Liver (tissue), 9 donors: ENCODE measurements around the gene FAM8A1. TPM values are rescaled to one million over a fixed set of nuclear protein-coding genes. Genes with fewer than 3 reads are reported as not detected.

ENCODE experiments used
- DNase-seq: peaks from one replicate; pipeline ENCODE4 v3.0.0-alpha.2; 2017; ENCODE audit warnings: low spot score
- H3K27ac ChIP-seq, 2 donors: one replicate each; pipeline ENCODE4 v1.7.0; 2013; ENCODE audit warnings: inconsistent platforms in 2 of 2, low read length in 2 of 2, control low read depth in 1 of 2, low read depth in 1 of 2, mild to moderate bottlenecking in 1 of 2
- H3K27me3 ChIP-seq, 4 donors: one replicate each; pipeline versions ENCODE4 v1.6.1 to v1.7.0; 2013; ENCODE audit warnings: low read length in 3 of 4, inconsistent platforms in 1 of 4, mild to moderate bottlenecking in 1 of 4, moderate library complexity in 1 of 4; ENCODE audit not compliant: control insufficient read depth in 4 of 4, insufficient read depth in 4 of 4
- H3K36me3 ChIP-seq, 4 donors: one replicate each; pipeline versions ENCODE4 v1.6.1 to v1.7.0; 2013; ENCODE audit warnings: low read length in 3 of 4, mild to moderate bottlenecking in 3 of 4, low read depth in 1 of 4, moderate library complexity in 1 of 4; ENCODE audit not compliant: control insufficient read depth in 4 of 4, insufficient read depth in 3 of 4
- H3K4me1 ChIP-seq, 4 donors: one replicate each; pipeline versions ENCODE4 v1.6.1 to v1.7.0; 2013; ENCODE audit warnings: low read length in 3 of 4, mild to moderate bottlenecking in 3 of 4, moderate library complexity in 1 of 4; ENCODE audit not compliant: control insufficient read depth in 4 of 4, insufficient read depth in 4 of 4
- H3K4me3 ChIP-seq, 3 donors: one replicate each; pipeline versions ENCODE4 v1.6.1 to v1.7.0; 2013; ENCODE audit warnings: low read length in 3 of 3, control low read depth in 1 of 3, low read depth in 1 of 3, mild to moderate bottlenecking in 1 of 3
- H3K9ac ChIP-seq, 2 donors: one replicate each; pipeline ENCODE4 v1.7.0; 2013; ENCODE audit warnings: low read length in 2 of 2, mild to moderate bottlenecking in 2 of 2, moderate library complexity in 2 of 2, control low read depth in 1 of 2, low read depth in 1 of 2
- H3K9me3 ChIP-seq, 4 donors: one replicate each; pipeline versions ENCODE4 v1.6.1 to v1.7.0; 2013; ENCODE audit warnings: low read length in 3 of 4; ENCODE audit not compliant: control insufficient read depth in 4 of 4
- EGR1 ChIP-seq, 2 donors: IDR thresholded peaks; 2 replicates each; pipeline ENCODE4 v1.6.1; 2016 to 2018; ENCODE audit warnings: antibody characterized with exemption in 2 of 2, low read depth in 2 of 2
- FOXA1 ChIP-seq: IDR thresholded peaks from 2 replicates; pipeline ENCODE4 v1.6.1; 2016; ENCODE audit warnings: antibody characterized with exemption
- HNF4A ChIP-seq, 2 donors: conservative IDR thresholded peaks; 2 replicates each; pipeline ENCODE4 v1.6.1; 2016; ENCODE audit warnings: antibody characterized with exemption in 2 of 2, mild to moderate bottlenecking in 2 of 2
- NR2F2 ChIP-seq: IDR thresholded peaks from 2 replicates; pipeline ENCODE4 v1.6.1; 2016; ENCODE audit warnings: antibody characterized with exemption
- SP1 ChIP-seq: IDR thresholded peaks from 2 replicates; pipeline ENCODE4 v1.6.1; 2018; ENCODE audit warnings: antibody characterized with exemption, mild to moderate bottlenecking
- TAF1 ChIP-seq: conservative IDR thresholded peaks from 2 replicates; pipeline ENCODE4 v1.6.1; 2016; ENCODE audit warnings: antibody characterized with exemption, mild to moderate bottlenecking
- YY1 ChIP-seq: IDR thresholded peaks from 2 replicates; pipeline ENCODE4 v1.6.1; 2016; ENCODE audit warnings: antibody characterized with exemption, mild to moderate bottlenecking
- WGBS: extraction: QIAGEN DNeasy Blood & Tissue Kit; methylation state at CpG from one replicate; pipeline ENCODE4 v1.1.7; 2013; 5-methylcytosine and 5-hydroxymethylcytosine counted together
- polyA plus RNA-seq, 2 donors: library from polyadenylated mRNA; stranded (reverse) in 1 of 2; unstranded in 1 of 2; fragments of 200-250 nt in 1 of 2; fragments of >200 nt in 1 of 2; fragmentation: Nextera tagmentation in 1 of 2; extraction: Ambion mirVana in 1 of 2; gene quantifications; one replicate each; pipeline versions ENCODE4 v1.2.1 to v1.2.3, GENCODE V29; 2013 to 2015
- total RNA-seq, 2 donors: library from RNA; depleted of rRNA; stranded (reverse); fragments of >200 nt; gene quantifications; one replicate each; pipeline ENCODE4 v1.2.3, GENCODE V29; 2014
- TF ChIP-seq, protein P1 (sequence below): IDR thresholded peaks from 2 replicates; pipeline ENCODE4 v1.6.1; 2016; ENCODE audit warnings: antibody characterized with exemption
- TF ChIP-seq, protein P2 (sequence below): fragments of 150-350 bp; IDR thresholded peaks from 2 replicates; pipeline ENCODE4 v1.5.1; 2017; ENCODE audit warnings: improper control_type of control experiment, low read depth, low read length; ENCODE audit not compliant: missing input control
- TF ChIP-seq, protein P3 (sequence below): IDR thresholded peaks from 2 replicates; pipeline ENCODE4 v1.6.1; 2016; ENCODE audit warnings: antibody characterized with exemption
- TF ChIP-seq, protein P4 (sequence below): IDR thresholded peaks from 2 replicates; pipeline ENCODE4 v1.6.1; 2016; ENCODE audit warnings: antibody characterized with exemption, mild to moderate bottlenecking
- donor health status: healthy.
- donor health status: healthy.
- donor health status: healthy.
- donor health status: healthy.
- donor health status: healthy.

Gene FAM8A1
- total and polyA plus RNA-seq, 4 donors, result 20.7 to 47.2 (median 20.9) TPM

DNA sequence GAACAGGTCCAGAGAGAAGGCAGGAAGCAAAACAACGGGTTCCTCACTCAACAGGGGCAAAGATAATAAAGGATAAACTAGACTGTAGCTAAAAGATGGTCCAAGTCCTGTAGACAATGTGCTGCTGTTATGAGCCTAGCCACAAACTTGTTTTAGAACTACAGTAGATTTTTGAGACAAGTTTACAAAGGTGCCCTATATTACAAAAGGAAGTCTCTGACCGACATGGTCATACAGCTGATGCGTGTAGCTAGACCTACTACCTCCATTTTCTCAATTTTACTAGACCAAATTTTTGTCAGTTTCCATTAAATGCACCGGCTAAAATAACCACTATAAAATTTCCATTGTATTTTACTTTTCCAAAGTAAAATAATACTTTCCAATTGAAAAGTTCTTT, 11.9 kb downstream of the FAM8A1 start:
- Histone ChIP-seq H3K4me1 (peaks cover 3 to 35% (median 24%) of the 10 kb centered on the region in 4 donors), H3K4me3 (no peak overlapping the region), H3K9ac (no peak overlapping the region), H3K27ac (no peak overlapping the region), H3K9me3 (no peaks in the 10 kb centered on the region), H3K36me3 (peaks cover 3 to 19% (median 9%) of the 10 kb centered on the region in 4 donors), H3K27me3 (no peaks in the 10 kb centered on the region)
- TF ChIP-seq TAF1 (no peak), EGR1 (IDR thresholded peaks at IDR 0.05; ENCODE audit: low read depth in 2 of 2) (no peak), NR2F2 (no peak), HNF4A (conservative IDR thresholded peaks at IDR 0.05) (no peak), YY1 (no peak), FOXA1 (no peak), SP1 (no peak)
- TF ChIP-seq, protein P1, sequence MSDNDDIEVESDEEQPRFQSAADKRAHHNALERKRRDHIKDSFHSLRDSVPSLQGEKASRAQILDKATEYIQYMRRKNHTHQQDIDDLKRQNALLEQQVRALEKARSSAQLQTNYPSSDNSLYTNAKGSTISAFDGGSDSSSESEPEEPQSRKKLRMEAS, result no peak
- TF ChIP-seq, protein P2, sequence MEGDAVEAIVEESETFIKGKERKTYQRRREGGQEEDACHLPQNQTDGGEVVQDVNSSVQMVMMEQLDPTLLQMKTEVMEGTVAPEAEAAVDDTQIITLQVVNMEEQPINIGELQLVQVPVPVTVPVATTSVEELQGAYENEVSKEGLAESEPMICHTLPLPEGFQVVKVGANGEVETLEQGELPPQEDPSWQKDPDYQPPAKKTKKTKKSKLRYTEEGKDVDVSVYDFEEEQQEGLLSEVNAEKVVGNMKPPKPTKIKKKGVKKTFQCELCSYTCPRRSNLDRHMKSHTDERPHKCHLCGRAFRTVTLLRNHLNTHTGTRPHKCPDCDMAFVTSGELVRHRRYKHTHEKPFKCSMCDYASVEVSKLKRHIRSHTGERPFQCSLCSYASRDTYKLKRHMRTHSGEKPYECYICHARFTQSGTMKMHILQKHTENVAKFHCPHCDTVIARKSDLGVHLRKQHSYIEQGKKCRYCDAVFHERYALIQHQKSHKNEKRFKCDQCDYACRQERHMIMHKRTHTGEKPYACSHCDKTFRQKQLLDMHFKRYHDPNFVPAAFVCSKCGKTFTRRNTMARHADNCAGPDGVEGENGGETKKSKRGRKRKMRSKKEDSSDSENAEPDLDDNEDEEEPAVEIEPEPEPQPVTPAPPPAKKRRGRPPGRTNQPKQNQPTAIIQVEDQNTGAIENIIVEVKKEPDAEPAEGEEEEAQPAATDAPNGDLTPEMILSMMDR, result no peak
- TF ChIP-seq, protein P3, sequence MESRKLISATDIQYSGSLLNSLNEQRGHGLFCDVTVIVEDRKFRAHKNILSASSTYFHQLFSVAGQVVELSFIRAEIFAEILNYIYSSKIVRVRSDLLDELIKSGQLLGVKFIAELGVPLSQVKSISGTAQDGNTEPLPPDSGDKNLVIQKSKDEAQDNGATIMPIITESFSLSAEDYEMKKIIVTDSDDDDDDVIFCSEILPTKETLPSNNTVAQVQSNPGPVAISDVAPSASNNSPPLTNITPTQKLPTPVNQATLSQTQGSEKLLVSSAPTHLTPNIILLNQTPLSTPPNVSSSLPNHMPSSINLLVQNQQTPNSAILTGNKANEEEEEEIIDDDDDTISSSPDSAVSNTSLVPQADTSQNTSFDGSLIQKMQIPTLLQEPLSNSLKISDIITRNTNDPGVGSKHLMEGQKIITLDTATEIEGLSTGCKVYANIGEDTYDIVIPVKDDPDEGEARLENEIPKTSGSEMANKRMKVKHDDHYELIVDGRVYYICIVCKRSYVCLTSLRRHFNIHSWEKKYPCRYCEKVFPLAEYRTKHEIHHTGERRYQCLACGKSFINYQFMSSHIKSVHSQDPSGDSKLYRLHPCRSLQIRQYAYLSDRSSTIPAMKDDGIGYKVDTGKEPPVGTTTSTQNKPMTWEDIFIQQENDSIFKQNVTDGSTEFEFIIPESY, result no peak
- TF ChIP-seq, protein P4, sequence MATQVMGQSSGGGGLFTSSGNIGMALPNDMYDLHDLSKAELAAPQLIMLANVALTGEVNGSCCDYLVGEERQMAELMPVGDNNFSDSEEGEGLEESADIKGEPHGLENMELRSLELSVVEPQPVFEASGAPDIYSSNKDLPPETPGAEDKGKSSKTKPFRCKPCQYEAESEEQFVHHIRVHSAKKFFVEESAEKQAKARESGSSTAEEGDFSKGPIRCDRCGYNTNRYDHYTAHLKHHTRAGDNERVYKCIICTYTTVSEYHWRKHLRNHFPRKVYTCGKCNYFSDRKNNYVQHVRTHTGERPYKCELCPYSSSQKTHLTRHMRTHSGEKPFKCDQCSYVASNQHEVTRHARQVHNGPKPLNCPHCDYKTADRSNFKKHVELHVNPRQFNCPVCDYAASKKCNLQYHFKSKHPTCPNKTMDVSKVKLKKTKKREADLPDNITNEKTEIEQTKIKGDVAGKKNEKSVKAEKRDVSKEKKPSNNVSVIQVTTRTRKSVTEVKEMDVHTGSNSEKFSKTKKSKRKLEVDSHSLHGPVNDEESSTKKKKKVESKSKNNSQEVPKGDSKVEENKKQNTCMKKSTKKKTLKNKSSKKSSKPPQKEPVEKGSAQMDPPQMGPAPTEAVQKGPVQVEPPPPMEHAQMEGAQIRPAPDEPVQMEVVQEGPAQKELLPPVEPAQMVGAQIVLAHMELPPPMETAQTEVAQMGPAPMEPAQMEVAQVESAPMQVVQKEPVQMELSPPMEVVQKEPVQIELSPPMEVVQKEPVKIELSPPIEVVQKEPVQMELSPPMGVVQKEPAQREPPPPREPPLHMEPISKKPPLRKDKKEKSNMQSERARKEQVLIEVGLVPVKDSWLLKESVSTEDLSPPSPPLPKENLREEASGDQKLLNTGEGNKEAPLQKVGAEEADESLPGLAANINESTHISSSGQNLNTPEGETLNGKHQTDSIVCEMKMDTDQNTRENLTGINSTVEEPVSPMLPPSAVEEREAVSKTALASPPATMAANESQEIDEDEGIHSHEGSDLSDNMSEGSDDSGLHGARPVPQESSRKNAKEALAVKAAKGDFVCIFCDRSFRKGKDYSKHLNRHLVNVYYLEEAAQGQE, result no peak
- WGBS, result 86% methylated on average over 4 of the region's 4 CpGs
- DNase-seq, result no peak

DNA sequence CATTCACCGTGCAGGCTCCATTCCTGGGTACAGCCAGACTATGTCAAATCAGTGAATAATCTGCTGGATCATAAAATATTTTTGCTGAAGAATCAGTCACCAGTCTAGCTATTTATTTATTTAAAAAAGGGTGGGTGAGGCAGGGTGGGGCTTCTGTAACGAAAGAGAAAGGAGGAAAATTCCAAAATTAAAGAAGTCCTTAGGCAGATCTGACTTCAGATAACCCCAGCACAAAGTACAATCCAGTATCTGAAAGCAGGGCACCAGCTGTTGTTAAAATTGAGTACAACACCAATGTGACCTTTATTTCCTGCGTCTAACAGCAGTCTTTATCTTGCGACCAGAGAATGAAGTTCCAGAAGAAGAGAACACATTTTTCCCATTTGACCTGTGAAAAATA, 15.7 kb downstream of the FAM8A1 start:
- Histone ChIP-seq H3K27me3 (no peaks in the 10 kb centered on the region), H3K36me3 (peaks cover 0 to 8% (median 5%) of the 10 kb centered on the region in 4 donors), H3K4me3 (no peak overlapping the region), H3K27ac (no peak overlapping the region), H3K9me3 (no peaks in the 10 kb centered on the region), H3K4me1 (peaks cover 1 to 10% (median 7%) of the 10 kb centered on the region in 4 donors), H3K9ac (no peak overlapping the region)
- no peak for DNase-seq
- TF ChIP-seq SP1 (no peak), FOXA1 (no peak)
- TF ChIP-seq, protein P3, result no peak
- WGBS, result 60% methylated on average over 4 of the region's 4 CpGs
